HepG2 (cell line): ENCODE measurements around the gene NDUFV1. TPM values are rescaled to one million over a fixed set of nuclear protein-coding genes. Genes with fewer than 3 reads are reported as not detected.
A peak's percentile ranks its signal among the peaks of the same experiment; 100 is the strongest.

ENCODE experiments used
- ADNP ChIP-seq: sonication (generic); formaldehyde crosslinking; IDR thresholded peaks from 2 replicates; pipeline ENCODE4 v1.4.0; 2020; ENCODE audit warnings: missing genetic modification reagents
- FOXC1 ChIP-seq: sonication (generic); formaldehyde crosslinking; IDR thresholded peaks from 2 replicates; pipeline ENCODE4 v1.8.0; 2022; ENCODE audit warnings: mild to moderate bottlenecking, missing genetic modification reagents, borderline replicate concordance
- FOXJ3 ChIP-seq: sonication (generic); formaldehyde crosslinking; IDR thresholded peaks from 2 replicates; pipeline ENCODE4 v1.4.0; 2020; ENCODE audit warnings: missing genetic modification reagents, mild to moderate bottlenecking, borderline replicate concordance
- NR1H2 ChIP-seq: sonication (generic); formaldehyde crosslinking; IDR thresholded peaks from 2 replicates; pipeline ENCODE4 v1.8.1; 2022; ENCODE audit warnings: low read depth, missing genetic modification reagents, borderline replicate concordance
- NR2F6 ChIP-seq, 2 experiments: IDR thresholded peaks; 2 replicates each; pipeline ENCODE4 v1.6.1; 2016; ENCODE audit warnings: antibody characterized with exemption in 1 of 2, mild to moderate bottlenecking in 1 of 2
- ZHX1 ChIP-seq: sonication (generic); formaldehyde crosslinking; IDR thresholded peaks from 2 replicates; pipeline ENCODE4 v1.8.1; 2022; ENCODE audit warnings: low read depth, mild to moderate bottlenecking, missing genetic modification reagents
- ZNF205 ChIP-seq: IDR thresholded peaks from 2 replicates; pipeline ENCODE4 v1.6.1; 2018; ENCODE audit warnings: missing biosample characterization, missing genetic modification reagents
- ZNF354B ChIP-seq: sonication (generic); formaldehyde crosslinking; IDR thresholded peaks from 2 replicates; pipeline ENCODE4 v1.8.0; 2022; ENCODE audit warnings: mild to moderate bottlenecking, missing genetic modification reagents
- ZNF687 ChIP-seq: sonication (generic); formaldehyde crosslinking; IDR thresholded peaks from 2 replicates; pipeline ENCODE4 v1.5.1; 2020; ENCODE audit warnings: mild to moderate bottlenecking, missing genetic modification reagents, moderate library complexity
- polyA plus RNA-seq, 8 experiments: library from polyadenylated mRNA; depleted of rRNA in 3 of 8; stranded (reverse) in 7 of 8; unstranded in 1 of 8; fragments of >200 nt; fragmentation: Illumina TruSeq in 4 of 8; extraction: Trizol in 4 of 8; gene quantifications; 2 replicates each; pipeline versions ENCODE4 v1.2.1 to v1.2.3, GENCODE V29; 2011 to 2016; ENCODE audit warnings: low read depth in 4 of 8, missing spikeins in 1 of 8, mixed read lengths in 1 of 8; ENCODE audit not compliant: insufficient read depth in 1 of 8
- total RNA-seq, 5 experiments: library from RNA; depleted of rRNA; stranded (reverse); fragments of >200 nt; fragmentation: Illumina TruSeq; extraction: Trizol; gene quantifications; 2 replicates each; pipeline ENCODE4 v1.2.3, GENCODE V29; 2016; ENCODE audit warnings: low read depth in 1 of 5

Gene NDUFV1
- total and polyA plus RNA-seq, 2 of the 13 experiments (the other 11 are each of a cell fraction or from before 2014, with no cell fraction given), result 88.9 to 137 TPM

GRCh38 chr11:67630943-67631331 is 24.2 kb downstream of the NDUFV1 start (continued):
- TF ChIP-seq ZHX1 (CRISPR knock-in tag) (0 out of 2 replicates have a peak, but pooled peaks have one; percentile 35), NR2F6 (IDR thresholded peaks at IDR 0.05) (peak; percentile 24; the same call in 1 of the 2 replicates), NR2F6 (CRISPR knock-in tag; IDR thresholded peaks at IDR 0.05) (no peak), ZNF687 (CRISPR knock-in tag) (peak; percentile 58), ZNF354B (CRISPR knock-in tag) (no peak), ZNF205 (CRISPR knock-in tag) (no peak; the same call in 1 of the 2 replicates), NR1H2 (no peak), FOXC1 (CRISPR knock-in tag) (0 out of 2 replicates have a peak, but pooled peaks have one; percentile 11), FOXJ3 (CRISPR knock-in tag) (no peak), ADNP (CRISPR knock-in tag) (0 out of 2 replicates have a peak, but pooled peaks have one; percentile 66)
